ENCODE results near the gene SERINC5.
"Not testable (repeated sequence)": the region's sequence is repeated elsewhere in the genome, so short reads cannot be mapped to it uniquely, and the experiment has no call there.

The SERINC5 gene

GRCh38 chr5:80195837-80196400 is 59.9 kb downstream of the SERINC5 start:
- DNase-seq (ENCODE audit: low read depth): no peak

- DNase-seq (ENCODE audit: low read depth): no peak
Observed at GRCh38 chr5:80194468-80194867, 61.4 kb downstream of the SERINC5 start.

GRCh38 chr5:80193401-80193800 is 62.4 kb downstream of the SERINC5 start:
- DNase-seq (ENCODE audit: low read depth): no peak

GRCh38 chr5:80192507-80193241 is 63.2 kb downstream of the SERINC5 start:
- no peak for DNase-seq (ENCODE audit: low read depth)

- DNase-seq (ENCODE audit: low read depth): no peak
Observed at GRCh38 chr5:80191991-80192398, 63.9 kb downstream of the SERINC5 start.

- no peak for DNase-seq (ENCODE audit: low read depth)
Observed at GRCh38 chr5:80191397-80191796, 64.5 kb downstream of the SERINC5 start.

GRCh38 chr5:80190960-80191359 is 64.9 kb downstream of the SERINC5 start:
- no peak for DNase-seq (ENCODE audit: low read depth)

- no peak for DNase-seq (ENCODE audit: low read depth)
Observed at GRCh38 chr5:80189701-80190100, 66.1 kb downstream of the SERINC5 start.

GRCh38 chr5:80189201-80189600 is 66.6 kb downstream of the SERINC5 start:
- DNase-seq (ENCODE audit: low read depth): no peak

- no peak for DNase-seq (ENCODE audit: low read depth)
Observed at GRCh38 chr5:80187421-80188090, 68.3 kb downstream of the SERINC5 start.

- not testable (repeated sequence) for DNase-seq (ENCODE audit: low read depth)
Observed at GRCh38 chr5:80185535-80185934, 70.3 kb downstream of the SERINC5 start.

GRCh38 chr5:80185095-80185494 is 70.8 kb downstream of the SERINC5 start:
- DNase-seq (ENCODE audit: low read depth): no peak

- DNase-seq (ENCODE audit: low read depth): no peak
Observed at GRCh38 chr5:80184235-80185023, 71.4 kb downstream of the SERINC5 start.

GRCh38 chr5:80183728-80184234 is 72.1 kb downstream of the SERINC5 start:
- not testable (repeated sequence) for DNase-seq (ENCODE audit: low read depth)

- DNase-seq (ENCODE audit: low read depth): no peak
Observed at GRCh38 chr5:80182809-80183580, 72.9 kb downstream of the SERINC5 start.

GRCh38 chr5:80181618-80182211 is 74.1 kb downstream of the SERINC5 start:
- no peak for DNase-seq (ENCODE audit: low read depth)

GRCh38 chr5:80177236-80177635 is 78.6 kb downstream of the SERINC5 start:
- DNase-seq (ENCODE audit: low read depth): no peak

GRCh38 chr5:80175337-80175736 is 80.5 kb downstream of the SERINC5 start:
- no peak for DNase-seq (ENCODE audit: low read depth)

GRCh38 chr5:80174790-80175189 is 81.1 kb downstream of the SERINC5 start:
- DNase-seq (ENCODE audit: low read depth): no peak

GRCh38 chr5:80172067-80172695 is 83.7 kb downstream of the SERINC5 start:
- no peak for DNase-seq (ENCODE audit: low read depth)

- DNase-seq (ENCODE audit: low read depth): no peak
Observed at GRCh38 chr5:80170117-80170535, 85.7 kb downstream of the SERINC5 start.
